CD4-positive, alpha-beta T cell treated with Interleukin-10 for 1 hour (primary cell): ENCODE data around the gene SPEM3.

Experiments used
- DNase-seq: peaks from one replicate; pipeline ENCODE4 v3.0.0-alpha.2; 2020

The SPEM3 gene

GRCh38 chr17:7403977-7404736 is 24.5 kb upstream of the SPEM3 start, which contains the start of gene TMEM256:
TMEM256 (minus strand) TSS chr17:7404097; CDS start chr17:7404084, 13 bp downstream.
- peak; percentile 97 for DNase-seq

- peak; percentile 80 for DNase-seq
These were observed 23.8 kb upstream of the SPEM3 start for GRCh38 chr17:7404737-7405349.

- DNase-seq: no peak
These were observed 23.1 kb upstream of the SPEM3 start for GRCh38 chr17:7405350-7406234.

DNA sequence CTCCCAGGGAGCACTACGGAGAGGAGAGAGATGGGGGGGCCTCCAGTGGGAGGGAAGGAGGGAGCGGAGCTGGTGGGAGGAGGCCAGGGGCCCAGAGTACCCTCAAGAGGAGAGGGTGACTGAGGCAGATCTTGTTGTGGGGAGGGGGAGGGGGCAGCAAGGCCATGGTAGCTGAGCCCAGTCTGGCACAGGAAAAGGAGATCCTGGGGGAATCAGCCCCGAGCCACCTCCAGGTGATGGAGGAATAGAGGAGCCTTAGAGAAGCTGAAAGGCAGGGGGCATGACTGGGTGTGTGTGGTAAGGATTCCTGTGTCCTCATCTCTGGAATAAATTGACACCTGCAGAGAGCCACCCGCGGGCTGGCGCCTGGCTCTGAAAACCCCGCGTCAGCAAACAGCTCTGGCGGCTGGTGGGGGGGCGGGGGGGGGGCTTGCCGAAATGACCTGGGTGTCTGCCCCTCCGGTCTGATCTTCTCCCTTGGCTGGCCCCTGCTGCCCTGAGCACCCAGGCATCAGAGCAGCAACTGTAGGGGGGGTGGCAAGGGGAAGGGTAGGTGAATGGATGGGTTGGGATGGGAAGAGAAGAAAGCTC is 22.3 kb upstream of the SPEM3 start:
- no peak for DNase-seq

DNA sequence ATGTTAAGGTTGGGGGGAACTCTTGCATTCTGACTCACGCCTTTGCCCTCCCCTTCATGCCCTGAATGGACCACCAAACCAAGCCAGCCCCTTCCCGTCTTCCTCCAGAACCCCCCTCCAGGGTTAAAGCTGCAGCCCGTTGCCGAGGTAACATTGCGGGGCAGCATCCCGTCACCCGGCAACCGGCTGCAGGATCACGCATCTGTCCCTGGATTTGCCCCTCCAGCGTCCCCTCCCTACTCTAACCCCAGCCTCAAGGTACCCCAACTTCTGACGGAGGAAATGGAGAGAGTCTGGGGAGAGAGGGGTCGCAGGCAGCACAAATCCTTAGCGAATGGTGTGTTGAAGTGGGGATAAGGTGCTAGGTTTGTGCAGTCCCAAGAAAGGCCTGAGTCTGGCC is 21.6 kb upstream of the SPEM3 start:
- no peak for DNase-seq

- DNase-seq: no peak
These were observed 21.0 kb upstream of the SPEM3 start, which contains the start of gene NLGN2 for GRCh38 chr17:7407485-7408251. NLGN2 (plus strand) TSS chr17:7407845; CDS start chr17:7408256, 411 bp downstream.

DNA sequence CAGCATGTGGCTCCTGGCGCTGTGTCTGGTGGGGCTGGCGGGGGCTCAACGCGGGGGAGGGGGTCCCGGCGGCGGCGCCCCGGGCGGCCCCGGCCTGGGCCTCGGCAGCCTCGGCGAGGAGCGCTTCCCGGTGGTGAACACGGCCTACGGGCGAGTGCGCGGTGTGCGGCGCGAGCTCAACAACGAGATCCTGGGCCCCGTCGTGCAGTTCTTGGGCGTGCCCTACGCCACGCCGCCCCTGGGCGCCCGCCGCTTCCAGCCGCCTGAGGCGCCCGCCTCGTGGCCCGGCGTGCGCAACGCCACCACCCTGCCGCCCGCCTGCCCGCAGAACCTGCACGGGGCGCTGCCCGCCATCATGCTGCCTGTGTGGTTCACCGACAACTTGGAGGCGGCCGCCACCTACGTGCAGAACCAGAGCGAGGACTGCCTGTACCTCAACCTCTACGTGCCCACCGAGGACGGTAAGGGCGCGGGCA is 20.4 kb upstream of the SPEM3 start:
- DNase-seq: peak; percentile 50

DNA sequence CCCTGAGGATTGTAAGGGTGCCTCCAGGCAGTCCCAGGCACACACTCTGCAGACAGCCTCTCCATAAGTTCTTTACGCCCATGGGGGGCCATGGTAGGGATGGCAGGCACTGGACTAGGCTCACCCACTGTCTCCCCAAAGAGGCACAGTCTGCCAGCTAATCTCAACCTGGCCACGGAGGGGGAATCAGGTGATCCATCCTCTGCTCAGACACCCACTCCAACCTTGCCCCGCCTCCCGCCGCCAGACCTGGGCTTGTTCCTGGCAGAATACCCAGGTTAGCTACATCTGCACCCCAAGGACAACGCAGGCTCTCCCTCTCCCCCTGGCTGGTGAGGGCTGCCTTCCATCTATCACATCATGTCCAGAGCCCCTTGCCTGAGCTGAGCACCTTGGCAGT is 19.8 kb upstream of the SPEM3 start:
- no peak for DNase-seq

GRCh38 chr17:7409716-7410115 is 18.9 kb upstream of the SPEM3 start:
- no peak for DNase-seq

DNA sequence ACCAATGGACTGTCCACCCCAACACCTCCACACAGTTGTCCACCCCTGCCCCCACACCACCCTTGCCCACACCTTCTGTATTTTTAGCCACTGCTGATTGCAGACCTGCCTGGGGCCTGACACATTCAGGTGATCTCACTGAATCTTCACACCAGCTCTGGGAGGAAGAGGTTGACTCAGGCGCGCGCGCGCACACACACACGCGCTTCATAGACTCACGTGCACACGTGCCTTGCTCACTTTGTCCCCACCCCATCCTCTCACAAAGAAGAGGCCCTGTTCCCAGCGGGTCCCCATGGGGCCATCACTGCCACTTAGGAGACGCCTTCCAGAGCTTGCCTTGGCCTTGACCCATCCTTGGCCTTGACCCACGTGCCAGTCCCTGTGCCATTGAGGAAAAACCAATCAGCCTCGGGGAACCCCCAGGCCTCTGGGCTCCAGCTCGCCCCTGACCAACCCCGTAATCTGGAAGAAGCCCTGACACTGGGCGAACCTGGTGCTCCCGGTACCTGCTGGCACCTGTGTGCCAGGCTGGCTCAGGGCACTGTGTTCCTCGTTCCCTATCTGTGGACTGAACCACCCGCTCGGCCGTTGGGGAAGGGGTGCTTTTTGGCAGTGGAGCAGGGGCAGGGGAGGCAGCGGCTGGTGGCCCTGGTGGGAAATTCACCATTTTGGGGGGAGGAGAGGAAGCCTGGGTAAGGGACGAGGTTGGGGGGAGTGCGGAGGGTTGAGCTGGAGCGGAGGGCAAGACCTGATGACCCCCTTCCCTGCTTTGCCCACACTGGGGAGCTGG is 17.8 kb upstream of the SPEM3 start:
- no peak for DNase-seq

DNA sequence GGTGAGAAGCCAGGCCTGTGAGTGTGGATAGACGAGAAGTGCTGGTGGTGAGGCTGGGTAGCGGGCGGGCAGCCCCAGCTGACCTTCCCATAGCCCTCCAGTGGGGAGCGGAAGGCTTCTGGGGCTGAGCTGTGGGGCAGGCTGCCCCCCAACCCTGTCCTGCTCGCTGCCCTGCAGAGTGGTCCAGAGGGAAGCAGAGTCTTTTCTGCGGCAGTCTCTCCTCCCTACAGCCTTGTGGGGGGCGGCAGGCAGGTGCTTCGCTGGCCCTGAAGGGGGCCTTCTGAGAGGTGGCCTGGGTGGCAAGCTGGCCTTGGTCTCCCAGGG is 17.3 kb upstream of the SPEM3 start:
- DNase-seq: no peak

GRCh38 chr17:7413346-7413985 is 15.2 kb upstream of the SPEM3 start:
- DNase-seq: no peak

- no peak for DNase-seq
These were observed 13.8 kb upstream of the SPEM3 start for GRCh38 chr17:7414837-7415236.

GRCh38 chr17:7415784-7416183 is 12.9 kb upstream of the SPEM3 start:
- no peak for DNase-seq

GRCh38 chr17:7416323-7416722 is 12.3 kb upstream of the SPEM3 start:
- DNase-seq: no peak

- no peak for DNase-seq
These were observed 11.5 kb upstream of the SPEM3 start for GRCh38 chr17:7417056-7417655.

DNA sequence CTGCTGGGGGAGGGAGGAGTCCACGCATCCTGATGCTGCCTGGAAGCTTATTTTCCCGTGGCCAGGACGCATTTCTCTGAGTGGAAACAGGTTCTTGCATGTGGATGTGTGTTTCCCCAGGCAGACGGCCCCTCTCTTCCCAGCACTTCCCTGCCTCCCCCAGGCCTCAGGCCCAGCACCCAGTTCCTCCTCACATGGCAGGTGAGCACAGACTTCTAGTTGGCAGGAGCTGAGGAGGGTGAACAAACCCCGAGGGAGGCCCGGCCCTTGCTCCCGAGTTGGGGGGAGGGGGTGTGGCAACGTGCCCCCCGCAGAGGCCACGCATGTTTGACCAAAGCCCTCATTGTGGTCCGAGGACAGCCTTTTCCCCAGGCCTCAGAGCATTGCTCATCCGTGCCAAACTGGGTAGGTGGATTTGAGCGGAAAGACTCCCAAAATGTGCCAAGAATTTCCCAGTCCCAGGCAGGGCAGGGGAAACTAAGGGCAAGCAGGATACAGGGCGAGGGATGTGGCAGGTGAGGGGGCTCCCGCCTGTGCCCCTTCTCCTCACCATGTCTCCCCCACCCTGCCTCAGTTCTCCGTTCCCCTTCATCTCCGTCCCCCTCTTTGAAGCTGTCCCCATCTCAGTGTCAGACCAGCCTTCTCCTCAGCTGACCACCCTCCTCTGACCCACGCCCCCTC is 10.0 kb upstream of the SPEM3 start:
- DNase-seq: no peak

GRCh38 chr17:7419819-7420610 is 8.6 kb upstream of the SPEM3 start, which contains the start of gene SPEM1:
SPEM1 (plus strand) TSS chr17:7420324; CDS start chr17:7420385, 61 bp downstream.
- DNase-seq: no peak

GRCh38 chr17:7421186-7421585 is 7.5 kb upstream of the SPEM3 start:
- no peak for DNase-seq
